ENCODE measurements around the gene MSX1.

MSX1 gene

DNA sequence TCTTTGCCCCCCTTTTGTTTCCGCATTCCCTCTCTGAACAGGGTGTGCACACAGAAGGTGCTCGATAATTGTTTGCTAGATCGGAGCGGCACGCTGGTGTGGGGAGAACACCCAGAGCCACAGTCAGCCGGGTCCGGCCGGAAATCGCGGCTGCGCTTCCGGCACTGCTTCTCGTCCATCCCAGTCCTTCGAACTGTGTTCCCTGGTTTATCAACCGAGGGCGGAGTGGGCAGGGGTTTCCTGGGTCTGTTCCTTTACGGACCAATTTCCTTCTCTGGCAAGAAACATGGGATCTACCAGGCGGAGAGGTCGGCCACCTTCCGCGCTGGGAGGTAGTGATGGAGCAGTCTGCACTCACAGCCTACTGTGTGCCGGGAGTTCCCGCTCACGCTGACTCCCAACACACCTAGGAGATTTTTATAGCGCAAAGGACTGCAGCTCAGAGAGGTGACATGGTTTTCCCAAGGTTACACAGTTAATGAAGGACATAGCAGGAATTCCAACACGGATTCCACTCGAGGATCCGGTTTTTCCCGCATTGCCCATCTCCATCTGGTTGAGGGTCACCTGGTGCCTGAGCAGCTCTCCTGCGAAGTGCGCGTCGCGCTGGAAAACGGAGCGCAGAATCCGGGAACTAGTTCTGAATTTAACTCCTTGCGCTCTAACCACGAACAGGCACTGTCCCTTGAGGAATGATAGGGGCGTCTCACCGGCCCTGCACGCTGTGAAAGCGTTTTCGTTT, 6.8 kb downstream of the MSX1 start:
- 2% methylated on average over 42 of the region's 44 CpGs for WGBS (ENCODE audit: insufficient coverage)
- Histone ChIP-seq H3K27ac (ENCODE audit: insufficient read depth in 1 of 2, low read depth in 1 of 2, low read length in 2 of 2, poor library complexity in 1 of 2, severe bottlenecking in 2 of 2) (no peak overlapping the region), H3K4me1 (ENCODE audit: control extremely low read depth in 1 of 4, control insufficient read depth in 4 of 4, insufficient read depth in 4 of 4, low read length in 3 of 4) (peaks cover 0 to 33% (median 16%) of the 10 kb centered on the region in 4 experiments), H3K27me3 (replicated peaks in 2 of 5; ENCODE audit: control insufficient read depth in 4 of 5, insufficient read depth in 5 of 5, low read length in 4 of 5) (peaks cover 11 to 100% (median 79%) of the 10 kb centered on the region in 5 experiments), H3K4me3 (ENCODE audit: control insufficient read depth in 1 of 7, extremely low read depth in 1 of 7, insufficient read depth in 4 of 7, low read depth in 2 of 7, low read length in 6 of 7) (peak overlapping the region in 4 of 7 experiments; percentile 5 to 51 (median 33)), H3K9me3 (ENCODE audit: control extremely low read depth in 1 of 5, control insufficient read depth in 4 of 5, insufficient read depth in 2 of 5, low read depth in 1 of 5, low read length in 4 of 5) (peaks cover 0 to 13% (median 0%) of the 10 kb centered on the region in 5 experiments), H3K36me3 (ENCODE audit: control insufficient read depth in 4 of 4, insufficient read depth in 4 of 4, low read length in 3 of 4) (no peaks in the 10 kb centered on the region)
- ChIA-PET CTCF (no interaction called here), POLR2A (no interaction called here)
- peak in 1 of 3 donors; percentile 23 for DNase-seq

DNA sequence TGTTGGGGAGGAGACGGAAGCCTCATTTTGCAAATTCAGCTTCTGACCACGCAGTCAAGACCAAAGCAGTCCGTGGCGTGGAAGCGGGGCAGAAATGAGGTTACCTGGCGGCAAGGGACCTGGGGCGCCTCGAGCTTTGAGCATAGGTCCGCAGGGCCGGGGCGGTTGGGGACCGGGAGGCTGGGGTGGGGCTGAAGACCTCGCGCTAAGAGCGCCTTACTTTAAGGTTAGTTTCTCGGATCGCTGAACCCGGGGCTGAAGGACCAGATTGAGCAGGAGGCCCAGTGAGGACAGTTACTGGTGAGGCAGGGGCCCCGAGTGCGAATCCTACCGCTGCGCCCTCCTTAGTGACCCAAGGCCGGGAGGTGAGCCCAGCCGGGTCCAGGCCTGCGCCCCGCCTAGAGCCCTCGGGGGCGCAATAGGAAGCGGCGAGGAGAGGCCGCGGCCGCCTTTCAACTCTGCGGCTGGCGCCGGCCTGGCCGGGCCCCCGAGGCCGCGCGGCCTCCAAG, 7.5 kb downstream of the MSX1 start:
- POLR2A ChIA-PET: no interaction called here
- no peaks in the 10 kb centered on the region for H3K36me3 ChIP-seq (ENCODE audit: control insufficient read depth in 4 of 4, insufficient read depth in 4 of 4, low read length in 3 of 4)
- peaks cover 0 to 13% (median 0%) of the 10 kb centered on the region in 5 experiments for H3K9me3 ChIP-seq (ENCODE audit: control extremely low read depth in 1 of 5, control insufficient read depth in 4 of 5, insufficient read depth in 2 of 5, low read depth in 1 of 5, low read length in 4 of 5)
- under 1% methylated on average over 34 of the region's 41 CpGs for WGBS (ENCODE audit: insufficient coverage)
- peak in 1 of 3 donors; percentile 41 for DNase-seq
- H3K27ac ChIP-seq (ENCODE audit: insufficient read depth in 1 of 2, low read depth in 1 of 2, low read length in 2 of 2, poor library complexity in 1 of 2, severe bottlenecking in 2 of 2): no peak overlapping the region
- H3K4me3 ChIP-seq (ENCODE audit: control insufficient read depth in 1 of 7, extremely low read depth in 1 of 7, insufficient read depth in 4 of 7, low read depth in 2 of 7, low read length in 6 of 7): peak overlapping the region in 4 of 7 experiments; percentile 5 to 51 (median 12)
- peaks cover 7 to 100% (median 74%) of the 10 kb centered on the region in 5 experiments for H3K27me3 ChIP-seq (replicated peaks in 2 of 5; ENCODE audit: control insufficient read depth in 4 of 5, insufficient read depth in 5 of 5, low read length in 4 of 5)
- CTCF ChIA-PET: interaction anchor here (1.6 kb wide), 1 partner anchor 932 kb away, joined by 3 read pairs; no protein-coding TSS in a partner anchor
- H3K4me1 ChIP-seq (ENCODE audit: control extremely low read depth in 1 of 4, control insufficient read depth in 4 of 4, insufficient read depth in 4 of 4, low read length in 3 of 4): peaks cover 0 to 31% (median 18%) of the 10 kb centered on the region in 4 experiments

GRCh38 chr4:4867375-4868039, 8.0 kb downstream of the MSX1 start:
- peaks cover 0 to 13% (median 0%) of the 10 kb centered on the region in 5 experiments for H3K9me3 ChIP-seq (ENCODE audit: control extremely low read depth in 1 of 5, control insufficient read depth in 4 of 5, insufficient read depth in 2 of 5, low read depth in 1 of 5, low read length in 4 of 5)
- H3K4me1 ChIP-seq (ENCODE audit: control extremely low read depth in 1 of 4, control insufficient read depth in 4 of 4, insufficient read depth in 4 of 4, low read length in 3 of 4): peaks cover 0 to 31% (median 18%) of the 10 kb centered on the region in 4 experiments
- 14% methylated on average over 24 of the region's 36 CpGs for WGBS (ENCODE audit: insufficient coverage)

DNA sequence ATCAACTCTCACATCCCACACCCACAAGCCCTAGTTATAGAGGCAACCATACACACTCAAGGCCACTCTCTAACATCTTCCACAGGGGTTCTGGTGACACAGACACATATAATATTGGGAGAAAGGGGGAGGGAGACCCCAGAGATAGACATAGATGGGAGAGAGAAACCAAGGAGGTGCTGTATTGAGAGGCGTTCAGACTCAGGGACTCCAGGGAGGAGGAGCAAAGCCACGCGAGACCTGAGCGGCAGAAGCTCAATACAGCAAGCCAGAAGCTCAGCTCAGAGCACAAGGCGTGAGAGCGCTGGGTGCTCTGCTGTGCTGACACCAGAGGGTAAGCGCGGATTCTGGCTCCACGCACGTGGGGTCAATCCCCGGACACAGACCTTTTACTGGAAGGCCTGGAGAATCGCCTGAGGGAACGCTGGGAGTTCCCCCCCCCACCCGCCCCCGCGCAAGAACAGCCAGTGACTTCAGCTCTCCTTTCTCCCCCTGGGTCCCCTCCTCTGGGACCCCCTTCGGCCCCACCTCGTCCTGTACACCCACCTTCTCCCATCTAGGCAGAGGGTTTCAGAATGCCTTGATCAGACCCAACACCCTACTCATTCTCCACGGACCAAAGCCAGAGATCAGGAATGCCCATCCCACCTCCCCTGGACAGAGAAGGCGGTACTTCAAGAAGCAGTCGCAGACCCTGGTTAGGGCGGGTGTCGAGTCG, 8.7 kb downstream of the MSX1 start:
- 15% methylated on average over 16 of the region's 24 CpGs for WGBS (ENCODE audit: insufficient coverage)
- POLR2A ChIA-PET: no interaction called here
- peaks cover 0 to 13% (median 0%) of the 10 kb centered on the region in 5 experiments for H3K9me3 ChIP-seq (ENCODE audit: control extremely low read depth in 1 of 5, control insufficient read depth in 4 of 5, insufficient read depth in 2 of 5, low read depth in 1 of 5, low read length in 4 of 5)

More at GRCh38 chr4:4867375-4868039, 8.0 kb downstream of the MSX1 start:
- Histone ChIP-seq H3K27me3 (replicated peaks in 2 of 5; ENCODE audit: control insufficient read depth in 4 of 5, insufficient read depth in 5 of 5, low read length in 4 of 5) (peaks cover 7 to 100% (median 76%) of the 10 kb centered on the region in 5 experiments), H3K27ac (ENCODE audit: insufficient read depth in 1 of 2, low read depth in 1 of 2, low read length in 2 of 2, poor library complexity in 1 of 2, severe bottlenecking in 2 of 2) (no peak overlapping the region), H3K36me3 (ENCODE audit: control insufficient read depth in 4 of 4, insufficient read depth in 4 of 4, low read length in 3 of 4) (no peaks in the 10 kb centered on the region), H3K4me3 (ENCODE audit: control insufficient read depth in 1 of 7, extremely low read depth in 1 of 7, insufficient read depth in 4 of 7, low read depth in 2 of 7, low read length in 6 of 7) (peak overlapping the region in 2 of 7 experiments; percentile 13 to 23)
- CTCF ChIA-PET: interaction anchor here (1.6 kb wide), 1 partner anchor 931 kb away, joined by 3 read pairs; no protein-coding TSS in a partner anchor
- peak in 2 of 3 donors; percentile 67 to 71 for DNase-seq
- POLR2A ChIA-PET: no interaction called here

DNA sequence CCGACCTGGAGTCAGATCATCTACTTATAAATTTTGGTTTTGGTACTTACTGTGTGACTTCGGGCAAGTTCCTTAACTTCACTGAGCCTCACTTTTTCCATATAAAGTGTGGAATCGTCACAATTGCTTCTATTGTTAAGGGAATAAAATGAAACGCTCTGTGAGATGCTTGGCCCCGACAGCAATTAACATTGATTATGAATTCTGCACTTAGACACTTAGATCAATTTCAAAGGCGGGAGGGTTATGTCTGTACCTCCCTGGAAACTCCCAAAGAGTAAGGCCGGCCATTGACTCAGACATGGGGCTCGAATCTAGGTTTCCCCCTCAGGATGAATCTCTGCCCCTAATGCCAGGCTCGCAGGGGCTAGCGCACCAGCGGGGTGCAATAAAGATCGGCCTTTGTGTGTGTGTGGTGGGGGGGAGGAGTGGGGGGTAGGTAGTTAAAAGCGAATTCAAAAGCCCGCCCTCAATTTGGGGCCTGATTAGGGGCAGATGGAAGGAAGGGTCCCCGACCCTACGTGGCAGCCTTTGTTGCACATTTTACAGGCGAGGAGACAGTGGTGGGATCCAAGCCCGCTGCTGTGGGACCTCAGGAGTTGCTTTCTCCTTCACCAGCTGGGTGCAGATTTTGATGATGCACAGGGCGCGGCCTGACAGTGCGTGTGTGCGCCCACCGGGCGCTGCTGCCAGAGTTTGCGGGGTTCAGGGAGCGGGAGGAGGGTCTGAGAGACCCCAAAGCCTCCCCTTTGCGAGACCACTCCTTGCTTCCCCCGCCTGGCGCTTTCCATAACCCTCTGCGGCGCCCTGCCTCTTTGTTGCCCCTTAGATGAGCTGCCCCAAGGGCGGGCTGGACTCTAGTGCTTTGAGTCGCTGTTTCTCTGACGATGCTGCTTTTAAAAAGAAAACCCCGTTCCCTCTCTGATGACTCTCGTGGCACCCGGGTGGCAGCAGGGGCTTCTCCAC, 9.6 kb downstream of the MSX1 start:
- no peaks in the 10 kb centered on the region for H3K36me3 ChIP-seq (ENCODE audit: control insufficient read depth in 4 of 4, insufficient read depth in 4 of 4, low read length in 3 of 4)
- ChIA-PET POLR2A (no interaction called here), CTCF (interaction anchor here (1.6 kb wide), 1 partner anchor 930 kb away, joined by 3 read pairs; no protein-coding TSS in a partner anchor)
- DNase-seq: peak in 1 of 3 donors; percentile 18
- no peak overlapping the region for H3K4me3 ChIP-seq (ENCODE audit: control insufficient read depth in 1 of 7, extremely low read depth in 1 of 7, insufficient read depth in 4 of 7, low read depth in 2 of 7, low read length in 6 of 7)
- peaks cover 0 to 12% (median 0%) of the 10 kb centered on the region in 5 experiments for H3K9me3 ChIP-seq (ENCODE audit: control extremely low read depth in 1 of 5, control insufficient read depth in 4 of 5, insufficient read depth in 2 of 5, low read depth in 1 of 5, low read length in 4 of 5)
- H3K27me3 ChIP-seq (replicated peaks in 2 of 5; ENCODE audit: control insufficient read depth in 4 of 5, insufficient read depth in 5 of 5, low read length in 4 of 5): peaks cover 5 to 100% (median 75%) of the 10 kb centered on the region in 5 experiments
- H3K4me1 ChIP-seq (ENCODE audit: control extremely low read depth in 1 of 4, control insufficient read depth in 4 of 4, insufficient read depth in 4 of 4, low read length in 3 of 4): peaks cover 0 to 31% (median 18%) of the 10 kb centered on the region in 4 experiments
- H3K27ac ChIP-seq (ENCODE audit: insufficient read depth in 1 of 2, low read depth in 1 of 2, low read length in 2 of 2, poor library complexity in 1 of 2, severe bottlenecking in 2 of 2): no peak overlapping the region
- 6% methylated on average over 31 of the region's 37 CpGs for WGBS (ENCODE audit: insufficient coverage)

More for the DNA sequence above, 8.7 kb downstream of the MSX1 start:
- CTCF ChIA-PET: interaction anchor here (1.6 kb wide), 1 partner anchor 931 kb away, joined by 3 read pairs; no protein-coding TSS in a partner anchor
- Histone ChIP-seq H3K27me3 (replicated peaks in 2 of 5; ENCODE audit: control insufficient read depth in 4 of 5, insufficient read depth in 5 of 5, low read length in 4 of 5) (peaks cover 7 to 100% (median 74%) of the 10 kb centered on the region in 5 experiments), H3K4me1 (ENCODE audit: control extremely low read depth in 1 of 4, control insufficient read depth in 4 of 4, insufficient read depth in 4 of 4, low read length in 3 of 4) (peaks cover 0 to 31% (median 18%) of the 10 kb centered on the region in 4 experiments), H3K4me3 (ENCODE audit: control insufficient read depth in 1 of 7, extremely low read depth in 1 of 7, insufficient read depth in 4 of 7, low read depth in 2 of 7, low read length in 6 of 7) (no peak overlapping the region), H3K36me3 (ENCODE audit: control insufficient read depth in 4 of 4, insufficient read depth in 4 of 4, low read length in 3 of 4) (no peaks in the 10 kb centered on the region), H3K27ac (ENCODE audit: insufficient read depth in 1 of 2, low read depth in 1 of 2, low read length in 2 of 2, poor library complexity in 1 of 2, severe bottlenecking in 2 of 2) (no peak overlapping the region)
- DNase-seq: peak in 1 of 3 donors; percentile 33
